Epithelial cell of prostate (primary cell): ENCODE results near the gene COPG1.
"Not testable (repeated sequence)": the region's sequence is repeated elsewhere in the genome, so short reads cannot be mapped to it uniquely, and the experiment has no call there.

Experiments used
- DNase-seq: peaks from one replicate; pipeline ENCODE4 v3.0.0-alpha.2; 2011; ENCODE audit warnings: low read depth, low spot score
- H3K27ac ChIP-seq: fragments of 450-650 bp; 2 replicates; pipeline ENCODE4 v1.5.1; 2017; ENCODE audit warnings: mild to moderate bottlenecking

The COPG1 gene, protein sequence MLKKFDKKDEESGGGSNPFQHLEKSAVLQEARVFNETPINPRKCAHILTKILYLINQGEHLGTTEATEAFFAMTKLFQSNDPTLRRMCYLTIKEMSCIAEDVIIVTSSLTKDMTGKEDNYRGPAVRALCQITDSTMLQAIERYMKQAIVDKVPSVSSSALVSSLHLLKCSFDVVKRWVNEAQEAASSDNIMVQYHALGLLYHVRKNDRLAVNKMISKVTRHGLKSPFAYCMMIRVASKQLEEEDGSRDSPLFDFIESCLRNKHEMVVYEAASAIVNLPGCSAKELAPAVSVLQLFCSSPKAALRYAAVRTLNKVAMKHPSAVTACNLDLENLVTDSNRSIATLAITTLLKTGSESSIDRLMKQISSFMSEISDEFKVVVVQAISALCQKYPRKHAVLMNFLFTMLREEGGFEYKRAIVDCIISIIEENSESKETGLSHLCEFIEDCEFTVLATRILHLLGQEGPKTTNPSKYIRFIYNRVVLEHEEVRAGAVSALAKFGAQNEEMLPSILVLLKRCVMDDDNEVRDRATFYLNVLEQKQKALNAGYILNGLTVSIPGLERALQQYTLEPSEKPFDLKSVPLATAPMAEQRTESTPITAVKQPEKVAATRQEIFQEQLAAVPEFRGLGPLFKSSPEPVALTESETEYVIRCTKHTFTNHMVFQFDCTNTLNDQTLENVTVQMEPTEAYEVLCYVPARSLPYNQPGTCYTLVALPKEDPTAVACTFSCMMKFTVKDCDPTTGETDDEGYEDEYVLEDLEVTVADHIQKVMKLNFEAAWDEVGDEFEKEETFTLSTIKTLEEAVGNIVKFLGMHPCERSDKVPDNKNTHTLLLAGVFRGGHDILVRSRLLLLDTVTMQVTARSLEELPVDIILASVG

DNA sequence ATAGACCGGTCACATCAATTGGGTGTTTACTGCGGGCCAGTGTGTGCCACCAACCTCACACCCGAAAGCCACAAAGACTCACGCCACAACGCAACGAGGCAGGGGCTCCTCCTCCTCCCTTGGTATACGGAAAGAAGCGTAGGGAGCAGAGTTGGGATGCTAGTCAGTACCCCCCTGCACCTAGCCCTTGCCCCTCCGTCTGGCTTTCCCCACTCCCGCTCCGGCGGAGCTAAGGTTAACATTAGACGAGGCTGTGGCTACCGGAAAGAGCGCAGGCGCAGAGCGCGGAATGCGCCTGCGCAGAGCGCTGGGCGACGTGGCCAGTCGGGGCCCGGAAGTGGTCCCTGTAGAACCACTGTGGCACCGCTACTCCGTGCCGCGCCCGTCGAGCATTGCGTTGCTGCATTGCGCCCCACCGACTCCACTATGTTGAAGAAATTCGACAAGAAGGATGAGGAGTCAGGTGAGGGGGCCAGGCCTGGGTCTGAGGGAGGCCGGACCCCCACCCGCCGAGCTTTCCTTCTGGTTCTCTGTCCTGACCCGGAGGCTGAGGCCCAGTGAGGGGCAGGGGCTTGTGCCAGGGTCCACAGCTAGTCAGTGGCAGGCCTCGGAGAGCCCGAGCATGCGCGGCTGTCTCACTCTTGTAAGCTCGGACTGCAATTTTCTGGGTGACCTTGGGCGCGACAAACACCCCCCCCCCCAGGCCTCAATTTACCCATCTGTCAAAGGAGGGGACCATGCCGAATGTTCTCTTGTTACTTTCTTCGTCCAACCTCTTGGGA lies at the start of gene COPG1:
Gene COPG1 (plus strand): TSS at position 323 of the 782 bp plus-strand sequence. CDS start 104 bp downstream, at position 427.
- H3K27ac ChIP-seq, result peak within 1 kb of the TSS; percentile 59
- no peak for DNase-seq

- H3K27ac ChIP-seq, result no peak overlapping the region
- DNase-seq, result no peak
Observed at GRCh38 chr3:129204473-129204872, 44.9 kb upstream of the COPG1 start.

- no peak for DNase-seq
- H3K27ac ChIP-seq, result no peak overlapping the region
Observed at GRCh38 chr3:129205109-129205832, 44.1 kb upstream of the COPG1 start.

- no peak overlapping the region for H3K27ac ChIP-seq
- DNase-seq, result no peak
Observed at GRCh38 chr3:129207479-129207878, 41.9 kb upstream of the COPG1 start.

DNA sequence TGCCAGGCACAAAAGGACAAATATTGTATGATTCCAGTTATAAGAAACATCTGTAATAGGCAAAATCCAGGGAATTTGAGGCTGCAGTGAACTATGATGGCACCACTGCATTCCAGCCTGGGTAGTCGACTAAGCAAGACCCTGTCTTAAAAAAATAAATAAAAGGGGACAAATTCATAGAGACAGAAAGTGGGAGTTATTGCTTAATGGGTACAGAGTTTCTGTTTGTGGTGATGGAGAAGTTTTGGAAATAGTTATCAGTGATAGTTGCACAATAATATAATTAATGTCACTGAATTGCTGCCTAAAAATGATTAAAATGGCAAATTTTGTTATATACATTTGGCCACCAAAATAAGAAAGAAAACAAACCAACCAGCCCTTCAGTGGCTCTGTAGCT lies 38.1 kb upstream of the COPG1 start:
- H3K27ac ChIP-seq, result peak overlapping the region; percentile 54
- no peak for DNase-seq

DNA sequence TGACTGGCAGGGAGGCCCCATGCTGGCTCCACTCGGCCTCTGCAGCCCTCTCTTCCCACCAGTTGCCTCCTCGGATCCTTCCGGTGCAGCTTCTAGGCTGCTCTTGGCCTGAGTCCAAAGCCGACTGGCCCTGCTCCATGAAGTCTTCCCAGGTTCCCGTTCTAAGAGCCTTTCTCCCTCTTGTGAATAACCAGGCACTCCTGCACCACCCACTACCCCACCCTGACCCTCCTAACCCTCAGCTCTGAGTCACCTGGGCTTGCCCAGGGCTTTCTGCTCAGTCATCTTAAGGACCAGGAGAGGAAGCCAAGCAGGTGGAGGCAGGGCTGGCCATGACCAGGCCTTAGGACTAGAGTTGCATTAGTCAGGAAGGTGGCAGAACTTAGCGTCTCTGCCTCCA lies 37.6 kb upstream of the COPG1 start:
- peak; percentile 90 for DNase-seq
- H3K27ac ChIP-seq, result peak overlapping the region; percentile 54

DNA sequence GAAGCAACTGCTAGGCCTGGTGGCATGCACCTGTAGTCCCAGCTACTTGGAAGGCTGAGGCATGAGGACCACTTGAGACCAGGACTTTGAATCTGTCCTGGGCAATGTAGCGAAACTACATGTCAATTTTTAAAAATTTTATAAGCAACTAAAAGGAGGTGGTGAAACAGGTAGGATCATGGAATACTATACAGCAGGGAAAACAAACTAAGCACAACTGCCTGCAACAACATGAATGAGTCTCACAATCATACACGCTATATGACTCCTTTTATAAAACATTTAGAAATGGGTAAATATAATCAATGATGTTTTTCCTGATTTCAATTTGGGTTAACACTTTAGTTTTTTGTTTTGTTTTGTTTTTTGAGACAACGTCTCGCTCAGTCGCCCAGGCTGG lies 36.2 kb upstream of the COPG1 start:
- no peak for DNase-seq
- no peak overlapping the region for H3K27ac ChIP-seq

- DNase-seq, result no peak
- no peak overlapping the region for H3K27ac ChIP-seq
Observed at GRCh38 chr3:129218742-129219141, 30.7 kb upstream of the COPG1 start.

DNA sequence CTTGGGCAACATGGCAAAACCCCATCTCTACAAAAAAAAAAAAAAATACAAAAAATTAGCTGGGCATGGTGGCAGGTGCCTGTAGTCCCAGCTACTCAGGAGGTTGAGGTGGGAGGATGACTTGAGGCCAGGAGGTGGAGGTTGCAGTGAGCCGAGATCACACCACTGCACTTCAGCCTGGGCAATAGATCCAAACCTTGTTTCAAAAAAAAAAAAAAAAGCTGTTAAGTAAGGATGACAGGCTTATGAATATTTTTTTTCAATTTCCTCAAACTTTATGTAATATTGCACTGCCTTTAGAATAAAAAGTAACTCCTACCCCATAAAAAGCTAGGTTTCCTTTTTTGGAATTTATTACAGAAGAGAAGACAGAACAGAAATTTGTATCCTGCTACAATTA lies 25.0 kb upstream of the COPG1 start:
- H3K27ac ChIP-seq, result peak overlapping the region; percentile 74
- not testable (repeated sequence) for DNase-seq

GRCh38 chr3:129224984-129225393 lies 24.4 kb upstream of the COPG1 start:
- DNase-seq, result no peak
- peak overlapping the region; percentile 74 for H3K27ac ChIP-seq

- DNase-seq, result peak; percentile 82
- peak overlapping the region; percentile 74 for H3K27ac ChIP-seq
Observed at GRCh38 chr3:129226374-129226773, 23.0 kb upstream of the COPG1 start.

- peak; percentile 52 for DNase-seq
- peak overlapping the region; percentile 88 for H3K27ac ChIP-seq
Observed at GRCh38 chr3:129228891-129229585, 20.4 kb upstream of the COPG1 start.

DNA sequence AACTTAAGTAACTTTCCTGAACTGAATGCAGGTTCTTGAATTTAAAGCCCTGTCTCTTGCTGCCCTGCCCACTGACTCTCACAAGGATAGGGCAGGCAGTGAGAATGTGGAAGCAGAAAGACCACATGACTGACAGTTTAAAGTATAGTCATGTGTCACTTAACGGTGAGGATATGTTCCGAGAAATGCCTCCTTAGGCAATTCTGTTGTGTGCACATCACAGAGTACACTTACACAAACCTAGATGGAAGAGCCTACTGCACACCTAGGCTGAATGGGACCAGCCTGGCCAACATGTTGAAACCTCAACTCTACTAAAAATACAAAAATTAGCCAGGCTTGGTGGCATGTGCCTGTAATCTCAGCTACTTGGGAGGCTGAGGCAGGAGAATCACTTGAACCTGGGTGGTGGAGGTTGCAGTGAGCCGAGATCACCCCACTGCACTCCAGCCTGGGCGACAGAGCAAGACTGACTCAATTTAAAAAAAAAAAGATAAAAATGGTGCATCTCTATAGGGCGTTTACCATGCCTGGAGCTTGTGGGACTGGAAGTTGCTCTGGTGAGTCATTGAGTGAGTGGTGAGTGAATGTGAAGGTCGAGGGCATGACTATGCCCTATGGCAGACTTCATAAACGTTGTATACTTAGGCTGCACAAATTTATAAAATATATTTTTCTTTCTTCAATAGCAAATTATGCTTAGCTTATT lies 18.9 kb upstream of the COPG1 start:
- peak; percentile 80 for DNase-seq
- H3K27ac ChIP-seq, result peak overlapping the region; percentile 88

DNA sequence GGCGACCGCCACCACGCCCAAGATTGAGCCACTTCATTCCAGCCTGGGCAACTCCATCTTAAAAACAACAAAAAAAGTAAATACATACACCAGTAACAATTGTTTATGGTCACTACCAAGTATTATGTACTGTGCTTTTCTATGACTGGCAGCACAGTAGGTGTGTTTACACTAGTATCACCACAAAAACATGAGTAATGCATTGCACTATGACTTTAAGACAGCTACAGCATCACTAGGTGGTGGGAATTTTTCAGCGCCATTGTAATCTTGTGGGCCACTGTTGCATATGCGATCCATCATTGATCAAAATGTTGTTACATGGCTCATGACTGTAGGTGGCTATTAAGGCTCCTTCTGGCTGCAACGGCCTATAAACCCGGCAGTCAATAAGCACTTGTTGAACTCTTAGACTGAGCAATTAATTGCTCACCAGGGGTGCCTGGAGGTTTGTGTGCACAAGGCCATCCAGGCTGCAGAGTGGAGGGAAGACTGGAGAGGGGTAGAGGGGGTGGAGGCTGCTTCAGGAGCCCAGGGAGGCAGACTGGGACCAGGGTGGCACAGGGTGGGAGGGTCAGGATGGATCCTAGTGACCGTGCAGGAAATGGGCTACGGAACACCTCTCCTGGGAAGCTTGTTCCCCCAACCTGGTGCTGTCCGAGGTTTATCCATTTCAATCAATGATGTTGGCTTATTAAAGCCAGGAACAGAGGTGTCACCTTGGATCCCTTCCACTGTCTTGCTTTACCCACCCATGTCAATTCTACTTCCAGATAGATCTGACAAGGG lies 17.9 kb upstream of the COPG1 start:
- peak overlapping the region; percentile 88 for H3K27ac ChIP-seq
- DNase-seq, result no peak

- DNase-seq, result no peak
- no peak overlapping the region for H3K27ac ChIP-seq
Observed at GRCh38 chr3:129233538-129233937, 15.9 kb upstream of the COPG1 start.

DNA sequence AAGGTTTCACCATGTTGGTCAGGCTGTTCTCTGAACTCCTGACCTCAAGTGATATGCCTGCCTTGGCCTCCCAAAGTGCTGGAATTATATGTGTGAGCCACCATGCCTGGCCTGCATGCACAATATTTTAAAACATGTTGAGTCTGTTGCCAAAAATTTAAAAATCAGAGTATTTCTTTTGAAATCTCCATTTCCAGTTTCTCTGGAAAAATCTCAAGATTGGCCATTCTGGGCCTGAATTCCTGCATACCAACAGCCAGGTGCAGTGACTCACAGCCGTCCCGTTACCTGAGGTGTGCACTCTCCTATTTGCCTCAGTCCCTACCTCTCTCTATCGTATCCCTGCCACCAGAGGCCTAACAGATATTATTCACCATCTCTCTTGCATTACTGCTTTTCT lies 15.0 kb upstream of the COPG1 start:
- DNase-seq, result no peak
- H3K27ac ChIP-seq, result no peak overlapping the region

GRCh38 chr3:129235344-129235917 lies 14.0 kb upstream of the COPG1 start:
- DNase-seq, result no peak
- H3K27ac ChIP-seq, result no peak overlapping the region
